ENCODE measurements around the gene DACT3.

GRCh38 chr19:46620267-46620666, 40.7 kb downstream of the DACT3 start:
- no peak for TF ChIP-seq CTCF (IDR thresholded peaks at IDR 0.05; ENCODE audit: low read depth, low read length)
- no peak for TF ChIP-seq EZH2phosphoT487 (IDR thresholded peaks at IDR 0.05; ENCODE audit: low read depth)
